Measurements from ENCODE around the gene MYH16.
"Not testable (repeated sequence)": the region's sequence is repeated elsewhere in the genome, so short reads cannot be mapped to it uniquely, and the experiment has no call there.

MYH16 gene

DNA sequence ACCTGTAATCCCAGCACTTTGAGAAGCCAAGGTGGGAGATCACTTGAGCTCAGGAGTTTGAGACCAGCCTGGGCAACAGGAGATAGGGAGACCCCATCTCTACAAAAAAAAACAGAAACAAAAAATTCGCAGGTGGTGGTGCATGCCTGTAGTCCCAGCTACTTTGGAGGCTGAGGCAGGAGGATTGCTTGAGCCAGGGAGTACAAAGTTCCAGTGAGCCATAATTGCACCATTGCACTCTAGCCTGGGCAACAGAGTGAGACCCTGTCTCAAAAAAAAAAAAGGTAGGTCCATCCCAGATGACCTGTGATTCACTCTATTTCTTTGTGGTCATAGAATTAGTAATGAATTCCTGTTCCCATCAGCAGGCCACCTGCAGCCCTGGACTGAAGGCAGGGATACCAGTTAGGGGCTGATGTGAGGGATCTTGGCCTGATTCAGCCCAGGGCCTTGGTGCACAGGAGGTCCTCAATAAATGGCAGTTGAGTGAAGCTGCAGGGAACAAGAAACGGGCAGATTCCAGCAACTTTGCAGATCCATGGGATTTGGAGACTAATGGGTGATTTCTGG lies at the start of gene MYH16:
Gene MYH16, plus strand, starts transcription at position 364 of the 570 bp plus-strand sequence.
- DNase-seq = no peak

DNA sequence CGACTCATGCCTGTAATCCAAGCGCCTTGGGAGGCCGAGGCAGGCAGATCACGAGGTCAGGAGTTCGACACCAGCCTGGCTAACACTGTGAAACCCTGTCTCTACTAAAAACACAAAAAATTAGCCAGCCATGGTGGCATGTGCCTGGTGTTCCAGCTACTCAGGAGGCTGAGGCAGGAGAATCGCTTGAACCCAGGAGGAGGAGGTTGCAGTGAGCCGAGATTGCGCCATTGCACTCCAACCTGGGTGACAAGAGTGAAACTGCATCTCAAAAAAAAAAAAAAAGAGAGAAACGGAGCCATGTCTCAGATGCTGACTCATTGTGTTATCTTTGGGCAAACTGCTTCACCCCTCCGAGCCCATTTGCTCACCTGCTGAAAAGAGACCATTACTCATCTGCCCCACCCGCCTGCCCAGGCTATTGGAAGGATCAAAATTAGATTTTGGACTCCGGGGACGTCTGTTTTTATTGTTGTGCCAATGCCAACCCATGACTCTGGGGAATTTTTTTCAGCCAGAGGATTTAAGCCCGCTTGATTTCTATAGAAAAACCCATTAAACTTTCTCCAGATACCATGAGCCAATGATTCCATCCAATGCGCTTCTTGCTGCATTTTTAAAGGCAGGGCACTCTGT lies 48.3 kb upstream of the MYH16 start:
- not testable (repeated sequence) for DNase-seq

GRCh38 chr7:99224899-99225265 lies 47.8 kb upstream of the MYH16 start:
- no peak for DNase-seq

- DNase-seq = no peak
These were observed 43.4 kb upstream of the MYH16 start for GRCh38 chr7:99229234-99229633.

GRCh38 chr7:99232082-99232770 lies 40.4 kb upstream of the MYH16 start:
- DNase-seq = no peak

DNA sequence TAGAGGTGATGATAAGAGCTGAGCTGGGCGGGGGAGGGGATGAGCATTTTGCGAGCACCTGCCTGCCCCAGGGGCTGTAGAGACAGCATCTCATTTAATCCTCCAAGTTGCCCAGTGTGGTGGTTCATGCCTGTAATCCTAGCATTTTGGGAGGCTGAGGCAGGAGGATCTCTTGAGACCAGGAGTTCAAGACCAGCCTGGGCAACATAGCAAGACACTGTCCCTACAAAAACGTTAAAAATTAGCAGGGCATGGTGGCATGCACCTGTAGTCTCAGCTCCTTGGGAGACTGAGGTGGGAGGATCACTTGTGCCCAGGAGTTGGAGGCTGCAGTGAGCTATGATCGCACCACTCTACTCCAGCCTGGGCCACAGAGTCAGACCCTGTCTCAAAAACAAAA lies 39.7 kb upstream of the MYH16 start:
- not testable (repeated sequence) for DNase-seq

DNA sequence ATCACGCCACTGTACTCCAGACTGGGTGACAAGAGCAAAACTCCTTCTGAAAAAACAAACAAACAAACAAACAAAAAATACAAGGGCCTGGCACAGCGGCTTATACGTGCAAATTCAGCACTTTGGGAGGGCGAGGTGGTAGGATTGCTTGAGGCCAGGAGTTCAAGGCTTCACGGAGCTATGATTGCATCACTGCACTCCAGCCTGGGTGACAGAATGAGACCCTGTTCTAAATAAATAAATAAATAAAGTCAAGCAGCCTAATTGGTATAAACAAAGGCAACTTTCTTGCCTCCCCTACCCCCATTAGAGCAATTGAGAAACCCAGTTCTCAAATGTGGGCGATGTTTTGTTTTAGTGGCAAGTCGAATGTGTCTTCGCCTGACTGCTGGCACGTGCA lies 38.5 kb upstream of the MYH16 start:
- DNase-seq = no peak

- no peak for DNase-seq
These were observed 36.7 kb upstream of the MYH16 start for GRCh38 chr7:99235925-99236324.

- not testable (repeated sequence) for DNase-seq
These were observed 34.8 kb upstream of the MYH16 start for GRCh38 chr7:99237876-99238275.

DNA sequence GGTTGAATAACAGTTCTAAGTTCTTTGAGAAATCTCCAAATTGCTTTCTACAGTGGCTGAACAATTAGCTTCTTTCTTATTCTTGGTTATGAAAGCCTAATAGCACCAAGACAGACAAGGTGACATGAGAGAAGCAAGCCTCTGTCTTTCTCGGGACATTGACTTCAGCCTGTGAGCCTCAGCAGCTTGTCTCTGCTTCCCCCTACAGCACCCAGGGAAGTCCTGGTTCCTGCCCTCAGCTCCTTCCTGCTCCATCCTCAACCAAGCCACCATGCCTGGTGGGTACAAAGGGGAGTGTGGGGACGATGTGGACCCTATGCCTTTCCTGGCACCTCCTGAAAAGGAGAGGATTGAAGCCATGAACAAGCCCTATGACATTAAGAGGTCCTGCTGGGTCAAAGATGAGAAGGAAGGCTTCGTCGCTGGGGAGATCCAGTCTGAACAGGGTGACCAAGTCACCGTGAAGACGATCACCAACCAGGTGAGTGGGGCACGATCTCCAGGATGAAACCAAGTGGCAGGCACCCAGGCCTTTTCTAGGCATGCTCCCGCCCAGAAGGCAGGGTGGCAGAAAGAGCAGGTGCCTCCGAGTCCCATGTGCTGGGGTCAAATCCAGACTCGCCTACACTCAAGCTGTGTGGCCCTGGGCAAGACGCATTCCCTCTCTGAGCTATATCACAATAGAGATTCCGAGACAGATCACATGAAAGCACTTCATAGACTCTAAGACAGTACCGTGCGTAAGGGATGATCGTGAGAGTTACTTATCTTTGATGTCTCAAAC lies 33.9 kb upstream of the MYH16 start:
- no peak for DNase-seq

DNA sequence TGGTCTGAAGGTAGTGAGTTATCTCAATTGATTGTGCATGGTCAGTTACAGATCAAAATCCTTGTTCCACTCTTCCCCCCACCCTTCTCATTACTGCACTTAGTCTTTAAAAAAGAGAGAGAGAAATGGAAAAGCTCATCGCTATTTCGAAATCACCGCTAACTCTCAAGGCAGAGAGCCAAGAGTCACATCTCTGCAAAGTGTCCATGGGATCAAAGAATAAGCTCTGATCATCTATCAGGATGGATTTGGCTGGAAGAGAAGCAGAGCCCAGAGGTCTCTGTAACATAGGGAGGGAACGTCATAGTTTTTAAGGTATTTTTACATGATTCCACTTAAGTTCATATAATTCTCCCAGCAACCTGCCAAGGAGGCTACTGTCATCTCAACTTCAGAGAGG lies 30.0 kb upstream of the MYH16 start:
- no peak for DNase-seq

GRCh38 chr7:99243751-99244337 lies 28.8 kb upstream of the MYH16 start:
- DNase-seq = no peak

- no peak for DNase-seq
These were observed 27.7 kb upstream of the MYH16 start for GRCh38 chr7:99244939-99245338.

DNA sequence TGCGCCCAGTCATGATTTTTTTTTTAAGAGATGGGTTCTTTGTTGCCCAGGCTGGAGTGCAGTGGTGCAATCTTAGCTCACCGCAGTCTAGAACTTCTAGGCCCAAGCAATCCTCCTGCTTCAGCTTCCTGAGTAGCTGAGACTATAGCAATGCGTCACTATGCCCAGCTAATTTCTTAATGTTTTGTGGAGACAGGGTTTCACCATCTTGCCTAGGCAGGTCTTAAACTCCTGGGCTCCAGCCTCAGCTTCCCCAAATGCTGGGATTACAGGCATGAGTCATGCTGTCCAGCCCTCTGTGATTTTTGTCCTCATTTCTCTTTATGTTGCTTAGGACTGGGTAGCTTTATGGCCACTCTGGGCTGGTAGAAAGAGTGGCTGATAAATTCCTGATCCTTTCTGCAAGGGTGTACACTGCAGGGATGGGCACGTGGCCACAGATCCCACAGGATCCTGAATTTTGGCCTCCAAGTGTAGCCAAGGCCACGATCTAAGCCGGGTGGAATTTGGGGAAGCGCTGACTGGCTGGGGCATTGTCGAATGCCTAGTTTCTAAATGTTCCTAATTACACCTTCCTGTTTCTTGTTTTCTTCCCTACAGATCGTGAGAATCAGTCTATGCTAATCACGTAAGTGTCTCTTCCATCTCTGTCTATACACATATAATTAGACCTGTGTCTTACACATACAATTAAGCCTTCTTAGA lies 24.1 kb upstream of the MYH16 start:
- no peak for DNase-seq

GRCh38 chr7:99249985-99250575 lies 22.6 kb upstream of the MYH16 start:
- DNase-seq = no peak

DNA sequence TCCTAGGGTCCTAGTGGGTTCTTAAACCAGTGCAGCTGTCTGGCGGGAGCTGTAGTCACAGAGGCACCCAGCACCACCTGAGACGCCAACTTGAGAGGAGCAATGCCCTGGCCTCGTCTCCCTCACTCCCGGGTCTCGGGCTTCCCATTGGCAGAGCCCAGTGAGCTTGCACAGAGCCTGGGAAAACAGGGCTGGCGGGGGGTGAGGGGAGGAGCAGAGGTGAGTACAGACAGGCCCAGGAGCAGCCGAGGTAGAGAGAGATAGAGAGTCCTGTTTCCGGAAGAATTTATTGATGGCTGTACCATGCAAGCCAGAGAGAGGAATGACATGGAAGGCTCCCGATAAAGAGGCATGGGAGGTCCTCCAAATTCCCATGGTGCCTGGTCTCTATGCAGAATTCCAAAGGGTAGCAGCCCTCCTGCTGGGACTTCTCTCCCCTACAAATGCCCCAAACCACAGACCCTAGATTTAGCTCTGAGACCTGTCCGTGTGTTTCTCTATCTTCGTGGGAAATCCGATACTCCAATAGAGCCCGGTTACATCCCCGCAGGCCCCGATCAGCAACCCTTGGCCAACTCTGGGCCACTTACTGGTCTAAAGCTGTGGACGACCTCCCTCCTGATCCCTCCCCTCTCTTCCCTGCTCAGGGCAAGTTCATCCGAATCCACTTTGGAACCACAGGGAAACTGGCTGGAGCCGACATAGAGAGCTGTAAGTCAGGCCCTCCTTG lies 20.3 kb upstream of the MYH16 start:
- DNase-seq = no peak

- DNase-seq = no peak
These were observed 19.3 kb upstream of the MYH16 start for GRCh38 chr7:99253369-99253768.

DNA sequence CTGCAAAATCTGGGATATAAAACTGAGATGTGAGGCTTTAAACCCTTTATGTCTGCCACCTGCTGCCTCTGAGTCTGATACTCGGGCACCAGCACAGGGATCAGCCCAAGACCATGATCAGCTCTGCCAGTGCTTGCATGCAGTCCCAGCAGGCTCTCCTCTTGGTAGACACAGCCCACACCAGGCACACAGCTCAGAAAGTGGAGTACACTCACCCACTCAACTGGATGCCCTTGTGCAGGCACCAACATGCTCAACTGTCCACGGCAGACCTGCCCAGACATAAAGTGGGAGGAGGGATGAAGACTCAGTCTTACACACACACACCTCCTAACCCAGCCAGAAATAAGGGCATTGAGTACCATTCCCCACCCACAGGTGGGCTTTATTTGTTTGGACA lies 18.2 kb upstream of the MYH16 start:
- DNase-seq = no peak

DNA sequence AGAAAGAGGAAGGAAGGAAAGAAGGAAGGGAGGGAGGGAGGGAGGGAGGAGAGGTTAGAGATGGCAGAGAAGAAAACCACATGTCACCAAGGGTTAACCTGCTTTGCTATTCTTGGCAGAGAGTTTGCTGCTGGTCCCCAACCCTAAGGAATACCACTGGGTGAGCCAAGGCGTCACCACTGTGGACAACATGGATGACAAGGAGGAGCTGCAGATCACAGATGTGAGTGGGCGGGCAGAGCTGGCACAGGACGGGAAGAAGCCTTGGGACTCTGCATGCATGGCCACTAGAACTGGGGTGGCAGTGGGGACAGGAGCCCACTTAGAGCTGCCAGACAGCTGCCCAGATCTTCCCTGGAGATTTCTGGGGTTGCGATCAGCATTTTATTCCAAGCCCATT lies 17.2 kb upstream of the MYH16 start:
- DNase-seq = no peak

- DNase-seq = no peak
These were observed 15.6 kb upstream of the MYH16 start for GRCh38 chr7:99257065-99257464.

GRCh38 chr7:99257675-99258074 lies 15.0 kb upstream of the MYH16 start:
- no peak for DNase-seq

DNA sequence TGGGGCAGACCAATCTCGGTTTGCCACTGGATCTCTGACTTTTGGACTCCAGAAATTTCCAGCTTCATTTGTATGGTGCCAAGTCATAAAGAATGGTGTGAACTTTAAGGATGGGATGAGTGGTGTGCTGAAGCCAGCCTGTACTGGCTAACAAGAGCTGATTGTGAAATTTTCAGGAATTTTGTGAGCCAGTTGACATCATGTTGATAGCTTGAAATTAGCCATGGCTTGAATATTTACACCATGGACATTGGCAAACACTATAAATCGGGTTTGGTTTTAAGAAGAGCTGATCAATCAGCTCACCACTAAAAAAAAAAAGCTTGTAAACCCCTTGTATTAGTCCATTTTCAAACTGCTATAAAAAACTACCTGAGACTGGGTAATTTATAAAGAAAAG lies 14.1 kb upstream of the MYH16 start:
- no peak for DNase-seq

Data from eye (tissue), 1 donor.